Forelimb muscle (tissue), 1 donor: ENCODE data around the gene GNAI3. TPM values are rescaled to one million over a fixed set of nuclear protein-coding genes. Genes with fewer than 3 reads are reported as not detected.

Source experiments
- DNase-seq: peaks from one replicate; pipeline ENCODE4 v3.0.0-alpha.2; 2013; ENCODE audit warnings: low read depth
- polyA plus RNA-seq: library from polyadenylated mRNA; unstranded; fragments of 120-200 nt; gene quantifications from one replicate; pipeline ENCODE4 v1.2.1, GENCODE V29; 2013; ENCODE audit not compliant: insufficient read length

Gene GNAI3
- polyA plus RNA-seq, 1 donor = 6.7 TPM

DNA sequence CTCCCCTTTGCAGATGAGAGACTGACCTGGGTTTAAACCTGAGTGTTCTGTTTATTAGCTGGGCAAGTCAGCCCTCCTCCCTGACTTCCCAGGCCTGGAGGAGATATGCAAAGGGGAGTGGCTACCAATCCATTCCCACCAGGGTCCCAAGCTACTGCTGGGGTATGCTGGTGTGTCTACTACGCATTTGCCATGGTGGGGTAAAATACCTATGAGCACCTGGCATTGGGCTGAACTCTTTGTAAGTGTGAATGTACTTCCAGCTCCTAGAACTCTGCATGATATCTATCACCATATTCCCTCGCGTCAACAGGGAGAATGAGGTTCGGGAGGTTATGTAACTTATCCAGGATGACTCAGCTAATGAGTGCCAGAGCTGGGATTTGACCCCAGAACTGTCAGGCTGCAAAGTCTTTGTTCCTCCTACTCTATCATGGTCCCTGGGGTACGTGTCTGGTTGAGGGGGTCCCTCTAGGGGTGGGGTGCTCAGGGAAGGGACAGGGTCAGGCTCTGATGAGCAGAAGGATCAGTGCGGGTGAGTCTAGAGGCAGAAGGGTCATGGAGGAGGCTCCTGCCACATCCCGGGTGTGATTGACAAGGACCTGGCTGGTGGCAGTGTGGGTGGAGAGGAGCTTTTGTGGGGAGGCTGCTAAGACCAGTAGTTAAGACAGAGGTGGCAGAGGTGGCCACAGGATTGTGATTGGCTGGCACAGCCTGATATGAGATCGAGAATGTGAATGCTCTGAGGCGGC lies 88.0 kb downstream of the GNAI3 start:
- no peak for DNase-seq

DNA sequence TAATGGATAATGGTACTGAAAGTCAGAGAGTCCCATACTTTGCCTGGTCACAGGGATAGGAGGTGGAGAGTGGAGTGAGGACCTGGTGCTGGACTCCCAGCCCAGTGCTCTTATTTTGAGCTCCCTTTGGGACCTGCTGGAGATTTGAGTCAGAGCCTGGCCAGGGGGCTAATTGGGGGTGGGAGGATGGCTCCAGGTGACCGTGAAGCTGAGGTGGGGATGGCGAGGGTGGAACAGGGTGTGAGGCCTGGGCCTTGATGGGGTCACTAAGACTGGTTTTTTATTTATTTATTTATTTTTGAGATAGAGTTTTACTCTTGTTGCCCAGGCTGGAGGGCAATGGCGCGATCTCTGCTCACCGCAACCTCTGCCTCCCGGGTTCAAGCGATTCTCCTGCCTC lies 89.0 kb downstream of the GNAI3 start:
- no peak for DNase-seq

DNA sequence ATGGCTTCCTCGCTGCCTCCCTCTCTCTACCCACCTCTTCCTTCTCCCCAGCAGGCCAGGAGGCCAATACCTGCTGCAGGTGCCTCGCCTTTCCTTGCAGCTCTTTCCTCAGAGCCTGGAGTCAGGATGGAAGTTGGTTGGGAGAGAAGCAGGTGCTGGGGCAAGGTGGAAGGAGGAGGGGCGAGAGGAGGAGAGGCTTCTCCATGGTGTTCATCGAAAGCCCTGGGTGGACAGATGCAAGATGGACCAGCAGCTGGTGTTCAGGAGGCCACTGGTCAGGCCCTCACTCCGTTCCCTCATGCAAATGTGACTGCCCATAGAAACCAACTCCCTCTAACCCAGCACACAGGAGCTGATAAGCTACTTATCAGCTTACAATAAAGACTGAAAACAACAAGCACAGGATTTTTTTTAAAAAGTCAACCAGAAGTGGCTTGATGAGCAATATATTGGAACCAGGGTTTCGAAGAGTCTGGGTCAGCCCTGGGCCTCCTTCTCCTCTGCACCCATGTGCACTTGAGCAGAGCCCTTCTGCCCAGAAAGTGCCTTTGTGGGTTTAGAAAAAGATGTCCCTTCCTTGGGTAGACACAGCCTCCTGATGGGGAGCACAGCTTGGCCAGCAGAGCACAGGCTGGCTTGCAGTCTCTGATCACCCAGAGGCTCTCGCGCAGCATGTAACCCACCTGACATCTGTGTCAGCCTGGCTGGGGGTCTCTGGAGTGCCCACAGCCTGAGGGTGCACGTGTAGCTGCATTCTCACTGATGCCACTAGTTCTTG lies 90.8 kb downstream of the GNAI3 start:
- no peak for DNase-seq

DNA sequence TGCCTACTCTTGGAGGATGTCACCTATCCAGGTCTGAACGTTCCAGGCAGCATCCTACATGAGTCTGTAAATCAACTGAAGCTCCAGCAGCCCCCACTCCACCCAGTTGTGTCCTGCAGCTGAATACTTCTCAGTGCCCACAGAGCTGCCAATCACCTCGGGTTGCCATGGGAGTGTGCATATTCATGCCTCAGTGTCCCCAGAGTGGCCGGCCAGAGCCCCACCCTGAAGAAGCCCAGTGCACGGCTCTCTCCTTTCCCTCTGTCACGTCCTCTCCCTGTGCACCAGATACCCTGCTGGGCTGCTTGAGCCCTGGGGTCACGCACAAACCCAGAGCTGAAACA lies 91.4 kb downstream of the GNAI3 start:
- no peak for DNase-seq

DNA sequence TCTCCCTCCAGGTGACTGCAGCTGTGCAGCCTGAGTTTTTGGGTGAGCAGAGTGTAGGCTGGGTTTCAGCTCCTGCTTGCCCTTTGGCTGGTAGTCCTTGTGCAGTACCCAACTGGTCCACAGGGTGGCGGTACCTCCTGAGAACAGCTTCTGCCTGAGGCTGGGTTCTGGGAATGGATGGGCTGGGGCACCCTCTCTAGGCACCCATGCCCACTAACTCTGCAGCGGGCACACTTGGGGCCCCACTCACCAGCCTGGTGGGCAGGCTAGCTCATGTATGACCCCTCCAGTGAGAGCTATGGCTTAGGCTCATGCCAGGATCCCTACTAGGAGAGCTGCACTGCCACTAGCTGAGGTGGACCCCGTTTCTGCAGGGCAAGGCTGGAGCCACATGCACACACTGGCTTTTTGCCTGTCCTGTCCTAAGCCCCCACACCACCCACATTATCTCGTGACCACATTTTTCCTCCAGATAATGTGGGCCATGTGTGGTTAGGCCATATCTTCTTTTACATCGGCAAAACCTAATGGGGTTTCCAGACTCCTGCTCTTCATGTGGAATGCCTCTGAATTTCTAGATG lies 92.0 kb downstream of the GNAI3 start:
- no peak for DNase-seq

DNA sequence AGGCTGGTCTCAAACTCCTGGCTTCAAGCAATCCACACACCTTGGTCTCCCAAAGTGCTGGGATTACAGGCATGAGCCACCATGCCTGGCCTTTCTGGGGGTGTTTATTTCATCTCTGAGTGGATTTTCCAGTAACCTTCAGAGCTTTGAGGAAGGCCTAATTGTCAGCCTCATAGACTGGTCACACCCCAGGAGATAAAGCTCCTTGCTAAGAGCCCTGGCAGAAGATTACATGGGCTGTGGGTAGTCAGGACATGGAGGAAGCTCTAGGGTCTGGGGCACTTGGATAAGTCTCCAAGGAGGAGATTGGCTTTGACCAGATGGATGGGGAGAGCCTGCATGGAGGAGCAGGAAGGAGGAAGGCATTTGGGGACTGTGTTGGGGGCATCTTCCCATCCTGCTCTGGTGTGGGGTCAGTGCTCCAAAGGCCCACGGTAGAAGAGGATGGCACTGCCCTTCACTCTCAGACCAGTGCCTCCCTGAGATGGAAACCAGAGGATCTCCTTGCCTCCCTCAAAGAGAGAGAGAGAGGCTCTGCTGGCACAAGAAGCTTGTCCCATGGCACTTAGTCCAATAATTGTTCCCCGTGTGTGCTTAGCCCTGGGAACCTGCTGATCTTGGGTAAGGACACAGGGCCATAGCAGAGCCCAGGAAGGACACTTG lies 92.8 kb downstream of the GNAI3 start:
- DNase-seq = no peak

DNA sequence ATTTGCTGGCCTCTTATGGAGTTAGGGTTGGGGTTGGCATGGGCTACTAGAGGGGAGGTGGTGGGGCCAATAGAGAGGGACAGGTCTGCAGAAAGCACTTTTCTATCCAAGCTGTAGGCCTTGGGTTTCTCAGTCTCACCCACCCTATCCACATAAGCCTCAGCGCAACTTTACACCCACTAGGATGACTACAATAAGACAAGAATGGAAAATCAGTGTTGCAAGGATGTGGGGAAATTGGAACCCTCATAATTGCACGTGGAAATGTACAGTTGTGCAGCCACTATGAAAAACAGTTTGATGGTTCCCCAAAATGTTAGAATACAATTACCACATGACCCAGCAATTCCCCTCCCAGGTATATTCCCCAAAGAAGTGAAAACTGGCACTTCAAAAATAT lies 93.4 kb downstream of the GNAI3 start:
- DNase-seq = no peak

DNA sequence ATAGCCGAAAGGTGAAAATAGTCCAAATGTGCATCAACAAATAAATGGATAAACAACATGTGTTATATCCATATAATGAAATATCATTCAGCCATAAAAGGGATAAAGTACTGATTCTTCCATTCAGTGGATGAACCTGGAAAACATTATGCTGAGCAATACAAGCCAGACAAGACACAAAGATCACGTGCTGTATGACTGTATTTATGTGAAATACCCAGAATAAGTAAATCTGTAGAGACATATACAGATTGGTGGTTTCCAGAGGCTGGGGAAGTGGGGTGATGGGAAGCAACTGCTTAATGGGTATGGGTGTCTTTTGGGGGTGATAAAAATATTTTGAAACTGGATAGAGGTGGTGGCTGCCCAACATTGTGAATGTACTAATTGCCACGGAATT lies 94.2 kb downstream of the GNAI3 start:
- no peak for DNase-seq

DNA sequence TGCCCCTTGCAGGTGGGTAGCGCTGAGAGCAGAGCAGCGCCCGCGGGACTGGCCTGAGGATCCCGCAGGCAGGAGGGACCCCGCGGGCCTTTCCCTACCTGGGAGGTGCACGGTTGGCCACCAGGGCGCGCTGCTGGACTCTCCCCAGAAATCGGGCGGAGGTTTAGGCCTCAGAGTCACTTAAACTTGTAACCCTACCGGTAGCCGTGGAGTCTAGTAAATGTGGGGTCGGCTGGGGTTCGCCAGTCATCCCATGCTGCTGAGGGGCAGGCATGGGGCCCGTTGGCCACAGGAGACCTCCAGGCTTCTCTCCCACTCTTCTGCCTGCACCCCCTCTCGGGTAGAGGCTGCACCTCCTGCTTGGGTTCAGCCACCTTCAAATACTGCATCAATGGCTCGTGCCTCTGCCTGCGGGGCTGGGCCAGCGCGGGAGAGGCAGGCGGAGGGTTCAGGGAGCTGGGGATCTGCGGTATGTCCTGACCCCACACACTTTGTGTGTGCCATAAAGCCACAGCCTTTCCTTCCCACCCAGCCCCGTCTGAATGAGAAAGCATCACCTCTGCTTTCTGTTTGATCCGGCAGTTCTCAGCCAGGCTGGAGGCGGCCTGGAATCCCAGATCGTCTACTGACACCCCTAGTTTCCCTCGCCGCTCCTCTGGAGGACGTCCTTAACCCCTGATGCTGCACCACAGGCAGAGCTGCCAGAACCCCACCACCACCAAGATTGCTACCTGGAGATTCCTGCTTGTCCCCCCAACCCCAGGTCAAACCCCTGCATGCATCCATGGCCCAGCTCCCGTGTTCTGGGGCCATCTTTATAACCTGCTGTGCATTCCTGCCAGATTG lies 95.2 kb downstream of the GNAI3 start:
- DNase-seq = no peak

DNA sequence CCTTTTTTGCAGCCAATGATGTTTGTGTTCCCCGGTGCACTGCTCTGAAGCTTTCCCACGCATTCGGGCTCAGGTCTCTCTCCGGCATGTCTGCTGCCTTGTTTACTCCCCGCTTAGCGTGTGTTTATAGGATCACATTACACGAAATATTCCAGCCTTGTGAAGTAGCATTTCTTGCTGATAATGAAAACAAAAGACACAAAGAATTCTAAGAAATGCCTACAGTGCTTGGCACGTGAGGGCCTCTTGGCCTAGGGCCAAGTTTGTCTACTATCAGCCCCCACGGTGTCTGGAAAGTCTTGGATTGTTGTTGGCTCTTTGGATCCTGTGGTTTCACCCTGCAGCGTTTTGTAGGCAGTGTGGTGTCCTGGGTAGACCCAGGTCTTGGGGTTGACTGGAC lies 96.3 kb downstream of the GNAI3 start:
- no peak for DNase-seq

DNA sequence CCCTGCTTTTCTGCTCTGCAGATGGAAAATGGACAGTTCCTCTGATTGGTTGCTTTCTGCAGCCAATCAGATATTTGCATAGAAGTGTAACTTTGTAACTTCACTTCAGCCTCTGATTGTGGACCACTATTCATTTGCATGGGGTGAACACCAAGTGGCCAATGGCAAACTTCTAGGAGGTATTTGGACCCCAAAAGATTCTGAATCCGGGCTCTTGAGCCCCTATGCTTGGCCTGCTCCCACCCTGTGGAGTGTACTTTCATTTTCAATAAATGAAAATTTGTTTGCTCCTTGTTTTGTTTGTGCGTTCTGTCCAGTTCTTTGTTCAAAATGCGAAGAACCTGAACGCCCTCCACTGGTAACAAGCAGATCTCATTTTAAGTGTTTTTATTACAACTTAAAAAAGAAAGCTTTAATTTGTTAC lies 101.1 kb downstream of the GNAI3 start:
- DNase-seq = no peak

DNA sequence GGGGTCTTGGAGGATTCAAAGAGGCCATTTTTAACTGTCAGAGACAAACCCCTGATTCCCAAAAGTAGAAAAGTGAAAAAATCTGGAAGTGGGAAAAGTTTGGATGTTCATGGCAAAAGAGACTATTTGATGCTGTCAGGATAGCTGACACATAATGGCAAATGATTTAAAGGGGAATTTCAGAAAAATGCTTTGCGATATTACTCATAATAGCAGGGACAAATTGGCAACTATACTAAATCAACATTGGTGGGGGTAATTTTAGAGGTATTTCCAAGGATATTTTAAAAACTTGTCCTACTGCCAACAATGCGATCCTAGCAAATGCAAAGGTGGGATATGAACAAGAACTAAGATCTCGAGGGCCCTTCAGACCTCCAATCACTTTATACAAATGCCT lies 102.2 kb downstream of the GNAI3 start:
- DNase-seq = no peak

DNA sequence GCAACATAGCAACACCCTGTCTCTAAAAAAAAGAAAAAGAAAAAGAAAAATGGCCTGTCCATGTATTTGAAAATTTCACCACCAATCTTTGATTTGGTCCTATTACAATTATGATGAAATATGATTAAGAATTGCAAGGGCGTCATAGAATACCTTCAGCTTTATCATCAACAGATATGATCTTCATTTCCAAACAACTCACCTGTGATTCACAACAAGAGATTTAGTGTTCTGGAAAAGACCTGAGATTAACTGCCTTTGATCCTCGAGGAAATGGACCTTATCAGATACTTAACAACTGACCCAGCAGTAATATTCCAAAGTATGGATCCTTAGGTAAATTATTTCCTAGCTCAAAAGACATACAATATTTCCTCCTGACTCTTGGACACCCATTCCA lies 104.0 kb downstream of the GNAI3 start:
- no peak for DNase-seq

DNA sequence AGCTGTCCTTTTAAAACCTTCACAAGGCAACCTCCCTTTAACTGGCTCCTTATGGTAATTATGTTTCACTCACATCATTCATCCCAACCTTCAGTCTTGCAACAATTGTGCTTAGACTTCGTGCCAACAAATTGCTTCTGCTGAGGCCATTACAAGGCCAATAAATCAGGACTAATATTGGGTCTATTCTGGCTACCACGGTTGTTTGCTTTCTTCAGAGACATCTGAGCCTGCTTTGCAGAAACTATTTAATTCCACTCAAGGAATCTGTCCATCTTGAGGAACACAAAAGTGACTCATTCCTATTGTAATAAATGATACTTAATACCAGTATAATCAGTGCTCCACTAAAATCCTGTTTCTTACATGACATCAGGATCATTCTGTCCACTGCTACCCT lies 104.9 kb downstream of the GNAI3 start:
- DNase-seq = no peak

DNA sequence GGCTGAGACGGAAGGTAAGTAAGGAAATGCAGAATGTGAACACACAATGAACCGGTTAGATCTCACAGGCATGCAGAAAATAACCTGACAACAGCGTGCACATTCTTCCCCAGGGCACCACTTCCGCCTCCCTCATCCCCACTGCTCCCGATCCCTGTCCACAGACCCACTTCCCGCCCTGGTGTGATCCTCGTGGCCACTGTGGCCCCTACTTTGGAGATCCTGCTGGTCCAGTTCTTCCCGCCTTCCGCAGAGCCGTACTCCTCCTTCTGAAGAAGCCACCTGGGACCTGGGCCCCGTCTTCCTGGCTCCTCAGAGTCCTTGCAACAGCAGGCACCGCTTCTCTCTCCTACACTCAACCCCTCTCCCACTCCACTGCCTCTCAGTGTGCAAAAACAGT lies 106.1 kb downstream of the GNAI3 start:
- no peak for DNase-seq

DNA sequence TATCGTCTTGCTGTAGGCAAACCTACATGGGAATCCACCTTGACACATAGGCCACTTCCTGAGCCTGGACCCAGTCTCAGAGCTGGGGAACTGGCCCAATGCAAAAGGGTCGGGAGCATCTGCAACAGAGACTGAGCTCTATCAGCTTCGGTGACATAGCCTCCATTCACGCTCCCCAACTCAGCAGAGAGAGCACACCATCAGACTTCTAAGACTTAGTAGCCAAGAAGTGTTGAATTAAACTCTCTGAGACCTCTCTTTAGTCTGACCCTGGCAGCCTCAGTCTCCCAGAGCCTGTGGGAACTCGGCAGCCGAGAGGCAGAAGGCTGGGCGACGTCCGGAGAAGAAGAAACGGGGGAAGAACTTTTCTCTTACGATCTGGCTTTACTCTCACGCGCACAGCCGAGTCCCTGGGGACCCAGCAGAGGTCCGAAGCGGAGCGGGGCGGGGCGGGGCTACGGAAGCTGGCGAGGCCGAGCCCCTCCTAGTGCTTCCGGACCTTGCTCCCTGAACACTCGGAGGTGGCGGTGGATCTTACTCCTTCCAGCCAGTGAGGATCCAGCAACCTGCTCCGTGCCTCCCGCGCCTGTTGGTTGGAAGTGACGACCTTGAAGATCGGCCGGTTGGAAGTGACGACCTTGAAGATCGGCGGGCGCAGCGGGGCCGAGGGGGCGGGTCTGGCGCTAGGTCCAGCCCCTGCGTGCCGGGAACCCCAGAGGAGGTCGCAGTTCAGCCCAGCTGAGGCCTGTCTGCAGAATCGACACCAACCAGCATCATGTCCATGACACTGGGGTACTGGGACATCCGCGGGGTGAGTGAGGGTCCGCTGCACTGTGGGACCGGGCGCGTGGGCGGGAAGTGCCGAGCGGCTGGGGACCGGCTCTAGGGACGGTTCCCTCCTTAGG lies 107.5 kb downstream of the GNAI3 start, which contains the start of gene GSTM4:
GSTM4 (plus strand) TSS at position 485 of the 905 bp plus-strand sequence; CDS start at position 776, 291 bp downstream.
- no peak for DNase-seq

DNA sequence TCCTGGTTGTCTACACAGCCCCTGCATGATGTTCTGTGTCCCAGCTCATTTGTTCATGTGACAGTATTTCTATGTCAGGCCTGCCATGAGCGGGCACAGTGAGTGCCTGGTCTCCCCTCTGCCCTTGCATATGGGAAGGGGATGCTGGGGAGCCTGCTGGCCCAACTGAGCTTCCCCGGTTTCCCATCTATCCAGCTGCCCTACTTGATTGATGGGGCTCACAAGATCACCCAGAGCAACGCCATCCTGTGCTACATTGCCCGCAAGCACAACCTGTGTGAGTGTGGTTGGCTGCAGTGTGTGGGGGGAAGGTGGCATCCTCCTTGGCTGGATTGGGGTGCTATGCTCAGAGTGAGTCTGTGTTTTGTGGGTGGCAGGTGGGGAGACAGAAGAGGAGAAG lies 109.0 kb downstream of the GNAI3 start:
- no peak for DNase-seq

DNA sequence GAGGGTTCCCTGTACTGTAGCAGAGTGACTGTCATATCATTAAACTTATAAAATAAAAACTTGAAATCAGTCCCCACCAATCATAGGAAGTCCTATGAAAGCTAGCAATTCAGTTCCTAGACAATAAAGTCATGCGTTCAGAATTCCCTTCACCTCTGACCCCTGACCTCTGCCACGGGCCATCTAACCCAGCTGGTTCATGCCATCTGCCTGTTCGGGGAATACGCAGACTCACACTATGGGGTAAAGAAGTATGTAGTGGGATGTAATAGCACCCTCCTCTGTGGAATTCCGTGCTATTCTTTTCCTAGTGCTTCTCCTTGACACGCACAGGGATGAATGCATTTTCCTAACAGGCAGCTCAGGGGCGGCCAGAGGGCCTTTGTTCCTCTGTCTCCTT lies 109.6 kb downstream of the GNAI3 start:
- DNase-seq = no peak

DNA sequence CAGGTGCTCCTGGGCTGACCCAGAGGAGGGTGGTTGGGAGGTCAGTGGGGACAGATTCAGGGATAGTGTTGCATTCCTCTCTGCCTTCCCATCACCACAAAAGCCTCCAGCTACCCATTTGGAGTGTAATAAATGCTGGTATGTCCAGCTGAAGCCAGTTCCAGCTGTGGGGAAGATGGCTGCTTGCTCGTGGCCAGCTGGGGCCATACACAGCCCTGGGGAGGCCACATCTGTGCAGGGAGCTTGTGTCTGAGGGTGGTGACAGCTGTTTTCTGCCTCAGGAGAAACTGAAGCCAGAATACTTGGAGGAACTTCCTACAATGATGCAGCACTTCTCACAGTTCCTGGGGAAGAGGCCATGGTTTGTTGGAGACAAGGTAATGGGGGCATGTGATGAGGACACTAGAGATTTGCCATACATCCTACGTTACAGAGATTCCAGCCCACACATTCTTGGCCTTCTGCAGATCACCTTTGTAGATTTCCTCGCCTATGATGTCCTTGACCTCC lies 110.2 kb downstream of the GNAI3 start:
- DNase-seq = no peak

DNA sequence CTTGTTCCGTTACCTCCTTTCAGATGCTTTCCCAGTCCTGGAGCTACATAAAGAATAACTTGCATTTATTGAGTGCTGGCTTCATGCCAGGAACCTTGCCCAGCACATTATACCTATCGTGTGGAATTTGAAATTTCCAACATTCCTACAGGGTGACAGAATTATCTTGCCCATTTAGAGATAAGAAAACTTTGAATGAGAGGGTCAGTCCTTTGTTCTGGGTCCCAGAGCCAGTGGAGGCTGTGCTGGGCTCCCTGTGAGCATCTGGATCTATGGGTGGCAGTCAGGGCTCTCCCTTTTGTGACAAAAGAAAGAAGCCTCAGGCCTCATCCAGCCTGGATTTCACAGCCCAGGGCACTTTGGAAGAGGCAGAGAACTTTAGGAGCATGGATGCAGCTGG lies 110.7 kb downstream of the GNAI3 start:
- no peak for DNase-seq
